Measurements from ENCODE around the gene P2RX3.

- TF ChIP-seq GATA2 (IDR thresholded peaks at IDR 0.05; ENCODE audit: low read depth, low read length) (no peak), GATA3 (IDR thresholded peaks at IDR 0.05; ENCODE audit: low read depth, low read length) (no peak)
Observed at GRCh38 chr11:57313788-57314135, 24.4 kb upstream of the P2RX3 start.
